ENCODE results near the gene GDAP1L1.

- TF ChIP-seq SUZ12 (IDR thresholded peaks at IDR 0.05; ENCODE audit: extremely low read depth, insufficient read depth, insufficient read length) (no peak), YY1 (IDR thresholded peaks at IDR 0.05; ENCODE audit: insufficient read depth, insufficient read length) (no peak), ZNF274 (IDR thresholded peaks at IDR 0.05; ENCODE audit: low read depth, low read length) (no peak)
Observed at GRCh38 chr20:44253528-44253927, 6.4 kb downstream of the GDAP1L1 start.

Data from NT2/D1 (cell line).